K562 (cell line): ENCODE results near the gene ERLIN1. TPM values are rescaled to one million over a fixed set of nuclear protein-coding genes. Genes with fewer than 3 reads are reported as not detected.

Experiments used
- ATAC-seq: fragments of 200-7000 bp; cut with Tn5 transposase; 3 replicates; pipeline ENCODE4 v1.9.1; 2020; ENCODE audit warnings: moderate library complexity
- BruUV-seq: library from RNA; stranded (reverse); fragments of 400-500 nt; replicated peaks from 2 replicates; lab custom pipeline; 2021; lab: Mats Ljungman, UMichigan
- CTCF ChIA-PET: fragments of 300-600 bp; formaldehyde crosslinking; extraction: SDS; loops from one replicate; lab custom pipeline; 2021; ENCODE audit warnings: low intra/inter-chr PET ratio; lab: Yijun Ruan, JAX
- POLR2A ChIA-PET: fragments of 300-600, 350-650 bp; sonication (Branson Sonifier 250); formaldehyde crosslinking; extraction: SDS; loops from one replicate; lab custom pipeline; 2021; ENCODE audit warnings: antibody characterized with exemption, inconsistent platforms; lab: Yijun Ruan, JAX
- DNase-seq, 4 experiments: peaks; one replicate each; pipeline versions ENCODE4 v3.0.0 to v3.0.0-alpha.2; 2011 to 2018; ENCODE audit warnings: low spot score in 3 of 4, mixed read lengths in 3 of 4; ENCODE audit errors: extremely low read depth in 1 of 4
- FAIRE-seq: peaks from 2 replicates; lab custom pipeline; 2011; peaks lifted over from hg19 to GRCh38; lab: Jason Lieb, UNC
- H2AFZ ChIP-seq: 2 replicates; pipeline ENCODE4 v1.6.0; 2011; ENCODE audit warnings: low read depth, low read length, control low read depth, inconsistent platforms
- H3K27ac ChIP-seq: fragments of 200-600 bp; 3 replicates; pipeline ENCODE4 v1.8.0; 2011; ENCODE audit warnings: low read depth, mild to moderate bottlenecking, control low read depth, inconsistent platforms, low read length, moderate library complexity, mixed read lengths; ENCODE audit errors: extremely low read depth
- H3K27me3 ChIP-seq, 2 experiments: fragments of 300-600 bp in 1 of 2; 2 replicates in 1 of 2; 3 replicates in 1 of 2; pipeline versions ENCODE4 v1.6.0 to v1.8.0; 2011; ENCODE audit warnings: inconsistent platforms in 2 of 2, low read length in 2 of 2, mild to moderate bottlenecking in 1 of 2, mixed read lengths in 1 of 2, moderate library complexity in 1 of 2; ENCODE audit not compliant: control insufficient read depth in 2 of 2, insufficient read depth in 2 of 2
- H3K36me3 ChIP-seq: fragments of 300-600 bp; 3 replicates; pipeline ENCODE4 v1.8.0; 2011; ENCODE audit warnings: mild to moderate bottlenecking, low read length, inconsistent platforms; ENCODE audit not compliant: control insufficient read depth, insufficient read depth
- H3K4me1 ChIP-seq, 2 experiments: fragments of 200-600 bp in 1 of 2; replicated peaks in 1 of 2; 2 replicates in 1 of 2; 3 replicates in 1 of 2; pipeline versions ENCODE4 v1.5.1 to v1.8.0; 2011; ENCODE audit warnings: inconsistent platforms in 2 of 2, low read length in 2 of 2, mild to moderate bottlenecking in 1 of 2, mixed read lengths in 1 of 2, moderate library complexity in 1 of 2; ENCODE audit not compliant: control insufficient read depth in 2 of 2, insufficient read depth in 2 of 2
- H3K4me2 ChIP-seq: 2 replicates; pipeline ENCODE4 v1.6.1; 2011; ENCODE audit warnings: low read length, control low read depth, inconsistent platforms, mixed read lengths; ENCODE audit not compliant: insufficient read depth
- H3K4me3 ChIP-seq: fragments of 200-600 bp; sonication (generic), shearing (Covaris generic); 2 replicates; pipeline ENCODE4 v1.5.1; 2016; ENCODE audit warnings: control low read depth, inconsistent platforms
- H3K79me2 ChIP-seq: fragments of 200-600 bp; 3 replicates; pipeline ENCODE4 v1.8.0; 2011; ENCODE audit warnings: low read length, inconsistent platforms; ENCODE audit not compliant: control insufficient read depth, insufficient read depth
- H3K9ac ChIP-seq, 2 experiments: 2 replicates each; pipeline versions ENCODE4 v1.6.0 to v1.6.1; 2011; ENCODE audit warnings: low read depth in 2 of 2, low read length in 2 of 2, control low read depth in 1 of 2, inconsistent platforms in 1 of 2, mild to moderate bottlenecking in 1 of 2, mixed read lengths in 1 of 2; ENCODE audit not compliant: insufficient read depth in 1 of 2
- H3K9me1 ChIP-seq: one replicate; pipeline ENCODE4 v1.6.0; 2011; ENCODE audit warnings: inconsistent platforms, mild to moderate bottlenecking, low read length, moderate library complexity; ENCODE audit not compliant: control insufficient read depth, insufficient read depth
- H3K9me3 ChIP-seq: replicated peaks from 2 replicates; pipeline ENCODE4 v1.5.1; 2011; ENCODE audit warnings: low read depth, low read length, inconsistent platforms; ENCODE audit not compliant: control insufficient read depth, insufficient read depth
- H4K20me1 ChIP-seq: replicated peaks from 2 replicates; pipeline ENCODE4 v1.6.1; 2011; ENCODE audit warnings: low read length, inconsistent platforms, mixed read lengths; ENCODE audit not compliant: control insufficient read depth, insufficient read depth
- CHD2 ChIP-seq: IDR thresholded peaks from 2 replicates; pipeline ENCODE4 v1.6.1; 2011; ENCODE audit warnings: low read depth, low read length
- FOXM1 ChIP-seq, 2 experiments: fragments of 450-650 bp in 1 of 2; sonication (generic) in 1 of 2; formaldehyde crosslinking in 1 of 2; IDR thresholded peaks; 2 replicates each; pipeline versions ENCODE4 v1.6.1 to v1.9.0; 2017 to 2022; ENCODE audit warnings: low read depth in 2 of 2, mild to moderate bottlenecking in 2 of 2, missing genetic modification reagents in 1 of 2, moderate library complexity in 1 of 2
- HDAC1 ChIP-seq, 2 experiments: fragments of 450-650 bp; IDR thresholded peaks; 2 replicates each; pipeline ENCODE4 v1.6.1; 2016 to 2017; ENCODE audit warnings: inconsistent platforms in 1 of 2, mild to moderate bottlenecking in 1 of 2, moderate library complexity in 1 of 2
- NRF1 ChIP-seq, 2 experiments: fragments of 450-650 bp; IDR thresholded peaks in 1 of 2; conservative IDR thresholded peaks in 1 of 2; 2 replicates each; pipeline ENCODE4 v1.6.1; 2014; ENCODE audit warnings: mild to moderate bottlenecking in 2 of 2
- WGBS: fragments of 100-300 bp; shearing (Covaris generic); methylation state at CpG from one replicate; pipeline ENCODE4 v1.1.6; 2016; ENCODE audit warnings: low coverage, mixed read lengths; ENCODE audit not compliant: insufficient coverage; ENCODE audit errors: missing lambda C conversion rate; 5-methylcytosine and 5-hydroxymethylcytosine counted together
- in situ Hi-C: fragments of 300-500 bp; cut with MboI; formaldehyde crosslinking; loops from 4 replicates; pipeline ENCODE4 v1.15.0; 2018; ENCODE audit warnings: inconsistent platforms, mixed read lengths
- intact Hi-C: fragments of 100-400 bp; cut with micrococcal nuclease; formaldehyde crosslinking; loops from 2 replicates; pipeline ENCODE4 v1.14.2; 2022
- polyA plus RNA-seq, 8 experiments: library from polyadenylated mRNA; depleted of rRNA in 4 of 8; stranded (reverse) in 5 of 8; unstranded in 3 of 8; fragments of >200 nt; fragmentation: Nextera tagmentation in 2 of 8; fragmentation: Illumina TruSeq in 1 of 8; extraction: Ambion mirVana in 2 of 8; extraction: Trizol in 1 of 8; gene quantifications; 2 replicates each; pipeline versions ENCODE4 v1.2.1 to v1.2.3, GENCODE V29; 2011 to 2014; ENCODE audit warnings: inconsistent platforms in 1 of 8, missing spikeins in 1 of 8
- total RNA-seq, 7 experiments: library from RNA; depleted of rRNA in 6 of 7; stranded (reverse); fragments of >200 nt in 6 of 7; fragmentation: Illumina TruSeq in 2 of 7; extraction: Trizol in 2 of 7; gene quantifications; 2 replicates each; pipeline versions ENCODE4 v1.2.1 to v1.2.3, GENCODE V29; 2011 to 2021; ENCODE audit warnings: low replicate concordance in 1 of 7

Gene ERLIN1
- total and polyA plus RNA-seq, 9 of the 15 experiments (the other 6 are each of a cell fraction or from before 2014, with no cell fraction given) = 9.8 to 26.8 (median 15.5) TPM

GRCh38 chr10:100109670-100110069, 76.2 kb downstream of the ERLIN1 start:
- in situ Hi-C loops (no loop called here), intact Hi-C loops (no loop called here)
- no peak for FAIRE-seq
- Histone ChIP-seq H3K36me3 (no peaks in the 10 kb centered on the region), H3K9ac (no peak overlapping the region), H3K4me3 (no peak overlapping the region), H3K9me3 (no peaks in the 10 kb centered on the region), H3K4me1 (no peaks in the 10 kb centered on the region), H2AFZ (no peak overlapping the region), H3K9me1 (no peaks in the 10 kb centered on the region), H4K20me1 (no peaks in the 10 kb centered on the region), H3K79me2 (no peaks in the 10 kb centered on the region), H3K27me3 (peaks cover 0 to 4% of the 10 kb centered on the region in 2 experiments; a peak in 1 of 5 replicates), H3K4me2 (no peak overlapping the region), H3K27ac (no peak overlapping the region)
- WGBS = 6% methylated on average over 3 of the region's 3 CpGs
- DNase-seq = no peak
- no TSS peak for BruUV-seq
- TF ChIP-seq CHD2 (peak; percentile 81; the same call in 1 of the 2 replicates), HDAC1 (IDR thresholded peaks at IDR 0.05) (no peak)
- ChIA-PET POLR2A (no interaction called here), CTCF (no interaction called here)
- no peak for ATAC-seq

GRCh38 chr10:100106865-100107264, 79.0 kb downstream of the ERLIN1 start:
- no peak overlapping the region for H3K4me3 ChIP-seq
- H3K27me3 ChIP-seq = peaks cover 0 to 4% of the 10 kb centered on the region in 2 experiments; a peak in 2 of 5 replicates
- H3K4me2 ChIP-seq = no peak overlapping the region
- CTCF ChIA-PET = no interaction called here
- H2AFZ ChIP-seq = no peak overlapping the region
- no peak for DNase-seq
- intact Hi-C loops (no loop called here), in situ Hi-C loops (no loop called here)
- H3K9ac ChIP-seq = no peak overlapping the region
- TF ChIP-seq FOXM1 (IDR thresholded peaks at IDR 0.05; ENCODE audit: low read depth) (no peak), FOXM1 (CRISPR knock-in tag; IDR thresholded peaks at IDR 0.05; ENCODE audit: low read depth) (no peak), NRF1 (conservative IDR thresholded peaks at IDR 0.05 in 1 of 2, IDR thresholded peaks at IDR 0.05 in 1 of 2) (peak; percentile 53 to 59)
- no peaks in the 10 kb centered on the region for H3K79me2 ChIP-seq
- FAIRE-seq = no peak
- WGBS = 6% methylated on average over 10 of the region's 11 CpGs
- H3K27ac ChIP-seq = no peak overlapping the region
- no peaks in the 10 kb centered on the region for H4K20me1 ChIP-seq
- no peaks in the 10 kb centered on the region for H3K36me3 ChIP-seq
- no peaks in the 10 kb centered on the region for H3K4me1 ChIP-seq
- BruUV-seq = no TSS peak
- H3K9me3 ChIP-seq = no peaks in the 10 kb centered on the region
- H3K9me1 ChIP-seq = no peaks in the 10 kb centered on the region
- no peak for ATAC-seq
- POLR2A ChIA-PET = no interaction called here
